H1 (cell line): ENCODE data around the gene STX8. TPM values are rescaled to one million over a fixed set of nuclear protein-coding genes. Genes with fewer than 3 reads are reported as not detected.

Source experiments
- CTCF ChIA-PET: fragments of 300-600 bp; sonication (Branson Sonifier 250); formaldehyde crosslinking; loops from one replicate; lab custom pipeline; 2021; ENCODE audit not compliant: partially characterized antibody; lab: Charles Lee
- POLR2A ChIA-PET: fragments of 300-600 bp; sonication (Branson Sonifier 250); formaldehyde crosslinking; loops from one replicate; lab custom pipeline; 2021; ENCODE audit warnings: inconsistent platforms; ENCODE audit not compliant: partially characterized antibody; lab: Charles Lee
- DNase-seq, 2 experiments: peaks; one replicate each; pipeline versions ENCODE4 v3.0.0 to v3.0.0-alpha.2; 2010 to 2022; ENCODE audit warnings: low spot score in 2 of 2, low read depth in 1 of 2, mixed read lengths in 1 of 2
- FAIRE-seq: peaks from 2 replicates; lab custom pipeline; 2011; peaks lifted over from hg19 to GRCh38; lab: Jason Lieb, UNC
- H2AFZ ChIP-seq: 2 replicates; pipeline ENCODE4 v1.8.1; 2012; ENCODE audit warnings: low read length, inconsistent platforms
- H2AK5ac ChIP-seq: 2 replicates; pipeline ENCODE4 v1.6.1; 2013; ENCODE audit warnings: low read depth, low read length
- H2BK120ac ChIP-seq: replicated peaks from 2 replicates; pipeline ENCODE3; 2013; ENCODE audit warnings: low read depth, low read length, inconsistent platforms
- H2BK12ac ChIP-seq: 2 replicates; pipeline ENCODE4 v1.6.1; 2013; ENCODE audit warnings: low read depth, low read length
- H2BK15ac ChIP-seq: 2 replicates; pipeline ENCODE4 v1.6.1; 2013; ENCODE audit warnings: low read length
- H2BK20ac ChIP-seq: 2 replicates; pipeline ENCODE4 v1.6.1; 2013; ENCODE audit warnings: low read length
- H2BK5ac ChIP-seq: 2 replicates; pipeline ENCODE4 v1.6.1; 2013; ENCODE audit warnings: low read depth, low read length
- H3K14ac ChIP-seq: 2 replicates; pipeline ENCODE4 v1.6.1; 2013; ENCODE audit warnings: inconsistent platforms; ENCODE audit not compliant: insufficient read length
- H3K18ac ChIP-seq: 2 replicates; pipeline ENCODE4 v1.6.1; 2013; ENCODE audit warnings: low read length; ENCODE audit errors: extremely low read depth
- H3K23ac ChIP-seq: 2 replicates; pipeline ENCODE4 v1.6.1; 2013; ENCODE audit warnings: inconsistent platforms; ENCODE audit not compliant: insufficient read length
- H3K23me2 ChIP-seq: 2 replicates; pipeline ENCODE4 v1.6.1; 2013; ENCODE audit warnings: low read depth, low read length
- H3K27ac ChIP-seq: 2 replicates; pipeline ENCODE4 v1.6.1; 2011; ENCODE audit warnings: low read depth, low read length, inconsistent platforms
- H3K27me3 ChIP-seq, 4 experiments: replicated peaks in 1 of 4; 1 replicate in 1 of 4; 2 replicates in 3 of 4; pipeline versions ENCODE4 v1.6.1 to v1.8.1; 2011 to 2013; ENCODE audit warnings: low read length in 3 of 4, mild to moderate bottlenecking in 3 of 4, inconsistent platforms in 2 of 4, mixed read lengths in 2 of 4, moderate library complexity in 1 of 4; ENCODE audit not compliant: control insufficient read depth in 3 of 4, insufficient read depth in 3 of 4; ENCODE audit errors: extremely low read depth in 1 of 4
- H3K36me3 ChIP-seq, 4 experiments: 2 replicates each; pipeline versions ENCODE4 v1.6.1 to v1.8.1; 2011 to 2013; ENCODE audit warnings: mild to moderate bottlenecking in 4 of 4, low read length in 3 of 4, moderate library complexity in 2 of 4, control low read depth in 1 of 4, inconsistent platforms in 1 of 4; ENCODE audit not compliant: insufficient read depth in 4 of 4, control insufficient read depth in 2 of 4
- H3K4ac ChIP-seq: replicated peaks from 2 replicates; pipeline ENCODE3; 2013; ENCODE audit warnings: low read length, low read depth, mixed read lengths, inconsistent platforms; ENCODE audit not compliant: insufficient read length
- H3K4me1 ChIP-seq, 4 experiments: replicated peaks in 1 of 4; 1 replicate in 1 of 4; 2 replicates in 3 of 4; pipeline versions ENCODE4 v1.6.1 to v1.8.1; 2011 to 2013; ENCODE audit warnings: low read length in 3 of 4, inconsistent platforms in 2 of 4, mixed read lengths in 1 of 4; ENCODE audit not compliant: insufficient read depth in 4 of 4, control insufficient read depth in 3 of 4
- H3K4me2 ChIP-seq, 2 experiments: 2 replicates each; pipeline versions ENCODE4 v1.6.1 to v1.8.1; 2011 to 2013; ENCODE audit warnings: low read depth in 2 of 2, low read length in 2 of 2, control low read depth in 1 of 2, inconsistent platforms in 1 of 2, mild to moderate bottlenecking in 1 of 2; ENCODE audit not compliant: insufficient read depth in 1 of 2
- H3K4me3 ChIP-seq, 4 experiments: fragments of 200-600, 300-600 bp in 1 of 4; sonication (generic), shearing (Covaris generic), sonication (Bioruptor Twin) in 1 of 4; 2 replicates each; pipeline versions ENCODE4 v1.5.1 to v1.8.1; 2011 to 2016; ENCODE audit warnings: low read length in 4 of 4, low read depth in 3 of 4, control low read depth in 2 of 4, inconsistent platforms in 2 of 4, mild to moderate bottlenecking in 2 of 4, mixed read lengths in 1 of 4, moderate library complexity in 1 of 4; ENCODE audit not compliant: insufficient read depth in 2 of 4; ENCODE audit errors: extremely low read depth in 1 of 4
- H3K56ac ChIP-seq: replicated peaks from 2 replicates; pipeline ENCODE3; 2013; ENCODE audit warnings: low read depth, mild to moderate bottlenecking, mixed read lengths, low read length, inconsistent platforms; ENCODE audit not compliant: insufficient read length
- H3K79me1 ChIP-seq: 2 replicates; pipeline ENCODE4 v1.6.1; 2013; ENCODE audit warnings: low read depth, low read length, control low read depth
- H3K79me2 ChIP-seq, 2 experiments: 2 replicates each; pipeline versions ENCODE4 v1.6.1 to v1.8.1; 2012 to 2013; ENCODE audit warnings: low read length in 2 of 2, mild to moderate bottlenecking in 2 of 2, inconsistent platforms in 1 of 2; ENCODE audit not compliant: insufficient read depth in 2 of 2, control insufficient read depth in 1 of 2
- H3K9ac ChIP-seq, 4 experiments: replicated peaks in 1 of 4; 1 replicate in 1 of 4; 2 replicates in 3 of 4; pipeline versions ENCODE4 v1.6.1 to v1.8.1; 2011 to 2013; ENCODE audit warnings: low read depth in 3 of 4, low read length in 3 of 4, control low read depth in 2 of 4, mild to moderate bottlenecking in 2 of 4, moderate library complexity in 2 of 4, inconsistent platforms in 1 of 4; ENCODE audit errors: extremely low read depth in 1 of 4
- H3K9me3 ChIP-seq, 2 experiments: 2 replicates each; pipeline versions ENCODE4 v1.6.1 to v1.8.1; 2012 to 2013; ENCODE audit warnings: mild to moderate bottlenecking in 2 of 2, moderate library complexity in 2 of 2, control low read depth in 1 of 2, inconsistent platforms in 1 of 2, low read depth in 1 of 2, low read length in 1 of 2, mixed read lengths in 1 of 2; ENCODE audit not compliant: insufficient read depth in 2 of 2
- H4K20me1 ChIP-seq, 2 experiments: replicated peaks in 1 of 2; 2 replicates each; pipeline versions ENCODE3 to v1.8.1; 2011 to 2013; ENCODE audit warnings: inconsistent platforms in 2 of 2, low read length in 2 of 2, mild to moderate bottlenecking in 1 of 2; ENCODE audit not compliant: insufficient read depth in 2 of 2, control insufficient read depth in 1 of 2
- H4K5ac ChIP-seq: 2 replicates; pipeline ENCODE4 v1.6.1; 2013; ENCODE audit warnings: low read length, low read depth, mixed read lengths, inconsistent platforms; ENCODE audit not compliant: insufficient read length
- H4K8ac ChIP-seq: 2 replicates; pipeline ENCODE4 v1.8.0; 2013; ENCODE audit warnings: mild to moderate bottlenecking, moderate library complexity, low read length, inconsistent platforms; ENCODE audit not compliant: insufficient read depth; ENCODE audit errors: extremely low read depth
- H4K91ac ChIP-seq: replicated peaks from 2 replicates; pipeline ENCODE3; 2013; ENCODE audit warnings: low read length, mixed read lengths, inconsistent platforms; ENCODE audit not compliant: insufficient read length
- ASH2L ChIP-seq: fragments of 200-600, 300-600 bp; sonication (generic); IDR thresholded peaks from one replicate; pipeline ENCODE4 v1.7.1; 2017; ENCODE audit warnings: low read length
- BRCA1 ChIP-seq: IDR thresholded peaks from 2 replicates; pipeline ENCODE4 v1.6.1; 2012; ENCODE audit warnings: low read depth, low read length, improper control_type of control experiment
- FOSL1 ChIP-seq: IDR thresholded peaks from 2 replicates; pipeline ENCODE4 v1.6.1; 2011; ENCODE audit warnings: mild to moderate bottlenecking, low read depth, low read length, moderate library complexity; ENCODE audit not compliant: insufficient read depth
- GTF2F1 ChIP-seq: IDR thresholded peaks from 2 replicates; pipeline ENCODE4 v1.6.1; 2012; ENCODE audit warnings: low read depth, low read length, improper control_type of control experiment, borderline replicate concordance
- RAD21 ChIP-seq, 2 experiments: IDR thresholded peaks in 1 of 2; conservative IDR thresholded peaks in 1 of 2; 2 replicates each; pipeline ENCODE4 v1.6.1; 2011; ENCODE audit warnings: low read depth in 2 of 2, low read length in 2 of 2, improper control_type of control experiment in 1 of 2, inconsistent platforms in 1 of 2, mild to moderate bottlenecking in 1 of 2, moderate library complexity in 1 of 2
- RBBP5 ChIP-seq: IDR thresholded peaks from 2 replicates; pipeline ENCODE4 v1.7.1; 2012; ENCODE audit warnings: low read depth, mild to moderate bottlenecking, inconsistent platforms, low read length, moderate library complexity, borderline replicate concordance
- RXRA ChIP-seq: IDR thresholded peaks from 2 replicates; pipeline ENCODE4 v1.6.1; 2011; ENCODE audit warnings: low read depth, mild to moderate bottlenecking, low read length, moderate library complexity; ENCODE audit not compliant: insufficient read depth
- SP2 ChIP-seq: IDR thresholded peaks from 2 replicates; pipeline ENCODE4 v1.6.1; 2012; ENCODE audit warnings: mild to moderate bottlenecking, low read length, inconsistent platforms
- TAF7 ChIP-seq: optimal IDR thresholded peaks from 2 replicates; pipeline ENCODE3; 2011; ENCODE audit warnings: low read depth, mild to moderate bottlenecking, inconsistent platforms, low read length, moderate library complexity, borderline replicate concordance
- TBP ChIP-seq: IDR thresholded peaks from 2 replicates; pipeline ENCODE4 v1.6.1; 2011; ENCODE audit warnings: low read depth, low read length, improper control_type of control experiment
- WGBS, 2 experiments: shearing (Covaris generic) in 1 of 2; methylation state at CpG; one replicate each; pipeline versions ENCODE4 v1.1.6 to v1.1.7; 2013 to 2015; ENCODE audit warnings: low lambda C conversion rate in 2 of 2, mixed read lengths in 2 of 2, inconsistent platforms in 1 of 2, low coverage in 1 of 2, missing lambda C conversion rate in 1 of 2; ENCODE audit not compliant: insufficient replicate concordance in 2 of 2, insufficient coverage in 1 of 2, insufficient read length in 1 of 2; ENCODE audit errors: extremely low coverage in 1 of 2, missing lambda C conversion rate in 1 of 2; 5-methylcytosine and 5-hydroxymethylcytosine counted together
- polyA plus RNA-seq, 7 experiments: library from polyadenylated mRNA; depleted of rRNA in 3 of 7; stranded (reverse) in 5 of 7; unstranded in 2 of 7; fragments of >200 nt in 5 of 7; fragments of 200-250 nt in 2 of 7; gene quantifications; 1 replicate in 5 of 7; 2 replicates in 1 of 7; 4 replicates in 1 of 7; pipeline versions ENCODE4 v1.2.1 to v1.2.3, GENCODE V29; 2011 to 2013; ENCODE audit warnings: missing spikeins in 2 of 7, mixed read lengths in 2 of 7
- total RNA-seq: library from RNA; stranded (reverse); fragmentation: NEBNext Ultra II Directional; extraction: Animal tissue kit (Norgen Biotek cat#: 25700); gene quantifications from 2 replicates; pipeline ENCODE4 v1.2.1, GENCODE V29; 2021
- TF ChIP-seq, protein P1 (sequence below): IDR thresholded peaks from 2 replicates; pipeline ENCODE4 v1.6.1; 2011; ENCODE audit warnings: low read depth, mild to moderate bottlenecking, low read length; ENCODE audit not compliant: insufficient read depth

STX8 gene
- total and polyA plus RNA-seq, 2 of the 8 experiments (the other 6 are each of a cell fraction or from before 2014, with no cell fraction given): 22.8 to 42.5 TPM

DNA sequence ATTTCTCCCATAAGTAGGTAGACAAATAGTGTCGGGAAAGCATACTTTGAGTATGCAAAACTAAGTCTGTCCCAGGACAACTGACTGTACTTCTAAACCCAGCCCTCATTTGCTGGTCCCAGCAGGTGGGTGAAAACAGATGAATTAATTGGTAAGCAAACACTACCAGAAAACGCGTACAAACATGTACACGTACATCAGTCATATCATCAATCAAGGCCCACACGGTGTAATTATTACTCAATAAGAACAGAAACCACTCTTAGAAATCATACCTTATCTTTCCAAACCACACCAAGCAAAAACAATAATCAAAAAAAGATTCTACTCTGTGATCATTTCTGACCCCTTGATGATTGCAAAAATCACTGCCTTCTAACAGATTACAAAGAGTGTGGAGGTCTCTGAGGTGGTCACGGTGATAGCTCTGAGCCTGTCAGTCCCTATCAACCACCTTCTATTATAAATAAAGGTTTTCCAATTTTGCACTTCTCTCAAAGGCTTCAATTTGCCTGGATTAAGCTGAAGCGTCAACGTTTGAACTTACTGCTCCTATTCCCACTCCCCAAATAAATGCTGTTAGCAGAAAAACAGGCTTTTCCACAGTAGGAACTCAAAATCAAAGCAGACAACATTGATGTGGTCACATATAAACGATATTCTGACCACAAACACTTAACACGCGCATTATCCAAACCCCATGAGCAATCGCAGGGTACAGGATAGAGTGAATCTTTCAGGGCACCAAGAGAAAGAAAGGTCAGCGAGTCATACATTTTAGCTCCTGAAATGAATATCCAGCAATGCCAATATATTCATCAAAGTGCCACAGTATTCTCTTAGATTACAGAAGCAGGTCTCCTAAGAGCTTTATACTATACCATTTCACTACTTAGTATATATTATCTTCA, 211.9 kb downstream of the STX8 start:
- Histone ChIP-seq H4K5ac (no peak overlapping the region), H2BK15ac (0 out of 2 replicates have a peak overlapping the region, but pooled peaks have one; percentile 61), H3K18ac (no peak overlapping the region), H3K56ac (no peak overlapping the region), H3K14ac (no peak overlapping the region), H3K27me3 (no peaks in the 10 kb centered on the region), H3K23ac (no peak overlapping the region), H2BK20ac (no peak overlapping the region), H4K8ac (no peak overlapping the region), H3K4ac (no peak overlapping the region), H4K91ac (no peak overlapping the region), H3K4me3 (no peak overlapping the region), H3K79me1 (no peaks in the 10 kb centered on the region), H2AK5ac (no peak overlapping the region), H2BK120ac (no peak overlapping the region), H3K4me1 (no peaks in the 10 kb centered on the region), H3K23me2 (no peaks in the 10 kb centered on the region), H4K20me1 (no peaks in the 10 kb centered on the region), H2BK12ac (no peak overlapping the region), H3K79me2 (no peaks in the 10 kb centered on the region), H3K4me2 (no peak overlapping the region), H2BK5ac (no peak overlapping the region), H3K9ac (no peak overlapping the region), H3K27ac (no peak overlapping the region), H3K9me3 (no peaks in the 10 kb centered on the region), H3K36me3 (no peaks in the 10 kb centered on the region), H2AFZ (no peak overlapping the region)
- 93% methylated on average over 13 of the region's 13 CpGs; no CpG with 5 or more reads in 1 of the 2 experiments for WGBS, 2 experiments
- ChIA-PET CTCF (interaction anchor here (0.6 to 2.1 kb wide), 5 partner anchors 14 to 202 kb away, joined by 3 to 5 read pairs (median 3); no protein-coding TSS in a partner anchor), POLR2A (no interaction called here)
- FAIRE-seq (no peak), DNase-seq (no peak)
- TF ChIP-seq ASH2L: no peak
- no peak for TF ChIP-seq BRCA1
- no peak for TF ChIP-seq RXRA
- TF ChIP-seq, protein P1, sequence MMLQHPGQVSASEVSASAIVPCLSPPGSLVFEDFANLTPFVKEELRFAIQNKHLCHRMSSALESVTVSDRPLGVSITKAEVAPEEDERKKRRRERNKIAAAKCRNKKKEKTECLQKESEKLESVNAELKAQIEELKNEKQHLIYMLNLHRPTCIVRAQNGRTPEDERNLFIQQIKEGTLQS: no peak
- TF ChIP-seq TAF7: no peak
- TF ChIP-seq RAD21 (IDR thresholded peaks at IDR 0.05 in 1 of 2, conservative IDR thresholded peaks at IDR 0.05 in 1 of 2; ENCODE audit: low read depth in 2 of 2, low read length in 2 of 2): no peak
- TF ChIP-seq TBP: no peak
- TF ChIP-seq FOSL1: no peak
- TF ChIP-seq SP2: no peak
- no peak for TF ChIP-seq GTF2F1
- TF ChIP-seq RBBP5: no peak
